Mucosa of descending colon (tissue), 3 donors: ENCODE data around the gene TAF3. TPM values are rescaled to one million over a fixed set of nuclear protein-coding genes. Genes with fewer than 3 reads are reported as not detected.

Experiments used
- ATAC-seq: fragments of 200-7000 bp; cut with Tn5 transposase; one replicate; pipeline ENCODE4 v1.9.1; 2020; ENCODE audit warnings: mild to moderate bottlenecking, moderate library complexity
- DNase-seq, 3 donors: peaks; one replicate each; pipeline ENCODE4 v3.0.0-alpha.2; 2020
- H3K36me3 ChIP-seq: fragments of 200-600 bp; one replicate; pipeline ENCODE4 v1.8.0; 2021; ENCODE audit warnings: low read depth, mild to moderate bottlenecking
- H3K4me1 ChIP-seq: fragments of 200-600 bp; one replicate; pipeline ENCODE4 v1.8.0; 2021; ENCODE audit warnings: low read depth, mild to moderate bottlenecking
- H3K4me3 ChIP-seq: fragments of 200-600 bp; one replicate; pipeline ENCODE4 v1.8.0; 2021; ENCODE audit warnings: mild to moderate bottlenecking
- H3K9me3 ChIP-seq: fragments of 200-600 bp; one replicate; pipeline ENCODE4 v1.8.0; 2021; ENCODE audit warnings: mild to moderate bottlenecking
- CTCF ChIP-seq: fragments of 200-600 bp; IDR thresholded peaks from one replicate; pipeline ENCODE4 v1.8.0; 2022; ENCODE audit warnings: antibody characterized with exemption, mild to moderate bottlenecking
- intact Hi-C, 2 donors: fragments of 100-400 bp; cut with DNase I in 1 of 2; cut with micrococcal nuclease in 1 of 2; formaldehyde crosslinking; loops; one replicate each; pipeline versions ENCODE4 v1.11.0 to v1.11.1; 2022; cut with DNase I, micrococcal nuclease
- total RNA-seq, 3 donors: library from RNA; stranded (reverse); fragmentation: NEBNext Ultra II Directional in 2 of 3; extraction: Animal tissue kit (Norgen Biotek cat#: 25700) in 2 of 3; gene quantifications; one replicate each; pipeline versions ENCODE4 v1.2.1 to v1.2.4, GENCODE V29; 2021 to 2023
- donor health status: DM: no; HTN: no; CAD: no; lungs with moderate emphysema.
- donor health status: DM: no; HTN: no; CAD: no.
- donor health status: DM: no; HTN: yes; CAD: no.

Gene TAF3
- total RNA-seq, 3 donors from 2014 or later = 5.5 to 17.2 (median 6.0) TPM

- Histone ChIP-seq H3K4me3 (peak overlapping the region; percentile 87), H3K36me3 (no peaks in the 10 kb centered on the region), H3K9me3 (no peaks in the 10 kb centered on the region), H3K4me1 (peaks cover 21% of the 10 kb centered on the region)
- peak; percentile 24 for ATAC-seq
- peak in 1 of 3 donors; percentile 25 for DNase-seq
- no peak for TF ChIP-seq CTCF
- intact Hi-C loops = no loop called here
Measured at GRCh38 chr10:7787150-7787856, 31.0 kb upstream of the TAF3 start.

- H3K4me1 ChIP-seq = peaks cover 21% of the 10 kb centered on the region
- H3K4me3 ChIP-seq = peak within 1 kb of the TSS; percentile 87
- intact Hi-C loops = no loop called here
- H3K9me3 ChIP-seq = no peaks in the 10 kb centered on the region
- ATAC-seq = peak; percentile 97
- peak; percentile 98 to 99 (median 98) for DNase-seq
- no peak for TF ChIP-seq CTCF
- H3K36me3 ChIP-seq = no peaks in the 10 kb centered on the region
Measured at GRCh38 chr10:7787857-7788638, 30.3 kb upstream of the TAF3 start, which contains the start of the genes ATP5F1C and KIN. Gene ATP5F1C, plus strand, starts transcription at chr10:7788177. Its CDS starts 31 bp downstream, at chr10:7788208. Gene KIN, minus strand, starts transcription at chr10:7787993. Its CDS starts 60 bp downstream, at chr10:7787933.

- TF ChIP-seq CTCF = no peak
- Histone ChIP-seq H3K4me3 (peak overlapping the region; percentile 87), H3K4me1 (peaks cover 24% of the 10 kb centered on the region), H3K9me3 (no peaks in the 10 kb centered on the region), H3K36me3 (no peaks in the 10 kb centered on the region)
- intact Hi-C loops = no loop called here
- ATAC-seq (peak; percentile 25), DNase-seq (peak in 1 of 3 donors; percentile 26)
Measured at GRCh38 chr10:7788639-7789286, 29.5 kb upstream of the TAF3 start.

- H3K9me3 ChIP-seq = no peaks in the 10 kb centered on the region
- no peak for ATAC-seq
- DNase-seq = peak in 1 of 3 donors; percentile 28
- no peak for TF ChIP-seq CTCF
- no peaks in the 10 kb centered on the region for H3K36me3 ChIP-seq
- no peak overlapping the region for H3K4me3 ChIP-seq
- intact Hi-C loops = no loop called here
- peaks cover 25% of the 10 kb centered on the region for H3K4me1 ChIP-seq
Measured at GRCh38 chr10:7789390-7789789, 28.9 kb upstream of the TAF3 start.

- intact Hi-C loops = no loop called here
- Histone ChIP-seq H3K9me3 (no peaks in the 10 kb centered on the region), H3K36me3 (no peaks in the 10 kb centered on the region), H3K4me1 (peaks cover 23% of the 10 kb centered on the region), H3K4me3 (no peak overlapping the region)
- no peak for TF ChIP-seq CTCF
- DNase-seq = no peak
- ATAC-seq = no peak
Measured at GRCh38 chr10:7792541-7792940, 25.8 kb upstream of the TAF3 start.
